Fibroblast of upper back skin (primary cell): ENCODE results near the gene HSD17B8.

Experiments used
- DNase-seq: peaks from one replicate; pipeline ENCODE4 v3.0.0-alpha.2; 2013

The HSD17B8 gene

GRCh38 chr6:33171880-33172687, 32.4 kb upstream of the HSD17B8 start:
- no peak for DNase-seq

GRCh38 chr6:33172688-33173534, 31.5 kb upstream of the HSD17B8 start:
- peak; percentile 27 for DNase-seq

GRCh38 chr6:33173535-33174180, 30.8 kb upstream of the HSD17B8 start:
- no peak for DNase-seq

GRCh38 chr6:33174784-33175183, 29.7 kb upstream of the HSD17B8 start:
- no peak for DNase-seq

GRCh38 chr6:33175436-33176069, 28.9 kb upstream of the HSD17B8 start:
- no peak for DNase-seq

GRCh38 chr6:33176906-33177305, 27.5 kb upstream of the HSD17B8 start:
- DNase-seq = no peak

GRCh38 chr6:33177552-33178446, 26.7 kb upstream of the HSD17B8 start:
- DNase-seq = no peak

GRCh38 chr6:33178755-33179475, 25.5 kb upstream of the HSD17B8 start:
- no peak for DNase-seq

GRCh38 chr6:33181141-33181540, 23.3 kb upstream of the HSD17B8 start:
- no peak for DNase-seq

- no peak for DNase-seq
These were observed 21.3 kb upstream of the HSD17B8 start for GRCh38 chr6:33183071-33183683.

GRCh38 chr6:33185190-33185589, 19.3 kb upstream of the HSD17B8 start:
- DNase-seq = no peak

GRCh38 chr6:33185654-33186187, 18.7 kb upstream of the HSD17B8 start:
- DNase-seq = no peak

- DNase-seq = no peak
These were observed 16.6 kb upstream of the HSD17B8 start for GRCh38 chr6:33187809-33188208.

GRCh38 chr6:33189164-33189563, 15.3 kb upstream of the HSD17B8 start:
- DNase-seq = no peak

- no peak for DNase-seq
These were observed 14.6 kb upstream of the HSD17B8 start for GRCh38 chr6:33189625-33190448.

- DNase-seq = no peak
These were observed 13.8 kb upstream of the HSD17B8 start for GRCh38 chr6:33190504-33191107.

- no peak for DNase-seq
These were observed 12.9 kb upstream of the HSD17B8 start for GRCh38 chr6:33191383-33192104.

- no peak for DNase-seq
These were observed 12.3 kb upstream of the HSD17B8 start, which contains the start of gene COL11A2 for GRCh38 chr6:33192105-33192646. COL11A2 (minus strand) TSS chr6:33192467; CDS start chr6:33192240, 227 bp downstream.
